Activated CD8-positive, alpha-beta memory T cell treated with anti-CD3 and anti-CD28 coated beads, Interleukin-2, amount 50 U/mL, for 1 hour (primary cell): ENCODE measurements around the gene LRRC41.
"Not testable (repeated sequence)": the region's sequence is repeated elsewhere in the genome, so short reads cannot be mapped to it uniquely, and the experiment has no call there.

Source experiments
- DNase-seq: peaks from one replicate; pipeline ENCODE4 v3.0.0-alpha.2; 2020; ENCODE audit errors: extremely low read depth

The LRRC41 gene

DNA sequence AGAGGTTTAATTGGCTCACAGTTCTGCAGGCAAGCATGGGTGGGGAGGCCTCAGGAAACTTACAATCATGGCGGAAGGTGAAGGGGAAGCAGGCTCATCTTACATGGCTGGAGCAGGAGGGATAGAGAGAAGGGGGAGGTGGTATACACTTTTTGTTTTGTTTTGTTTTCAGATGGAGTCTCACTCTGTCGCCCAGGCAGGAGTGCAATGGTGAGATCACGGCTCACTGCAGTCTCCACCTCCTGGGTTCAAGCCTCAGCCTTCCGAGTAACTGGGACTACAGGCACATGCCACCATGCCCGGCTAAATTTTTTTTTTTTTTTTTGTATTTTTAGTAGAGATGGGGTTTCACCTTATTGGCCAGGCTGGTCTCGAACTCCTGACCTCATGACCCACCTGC, 18.8 kb upstream of the LRRC41 start:
- DNase-seq, result not testable (repeated sequence)

DNA sequence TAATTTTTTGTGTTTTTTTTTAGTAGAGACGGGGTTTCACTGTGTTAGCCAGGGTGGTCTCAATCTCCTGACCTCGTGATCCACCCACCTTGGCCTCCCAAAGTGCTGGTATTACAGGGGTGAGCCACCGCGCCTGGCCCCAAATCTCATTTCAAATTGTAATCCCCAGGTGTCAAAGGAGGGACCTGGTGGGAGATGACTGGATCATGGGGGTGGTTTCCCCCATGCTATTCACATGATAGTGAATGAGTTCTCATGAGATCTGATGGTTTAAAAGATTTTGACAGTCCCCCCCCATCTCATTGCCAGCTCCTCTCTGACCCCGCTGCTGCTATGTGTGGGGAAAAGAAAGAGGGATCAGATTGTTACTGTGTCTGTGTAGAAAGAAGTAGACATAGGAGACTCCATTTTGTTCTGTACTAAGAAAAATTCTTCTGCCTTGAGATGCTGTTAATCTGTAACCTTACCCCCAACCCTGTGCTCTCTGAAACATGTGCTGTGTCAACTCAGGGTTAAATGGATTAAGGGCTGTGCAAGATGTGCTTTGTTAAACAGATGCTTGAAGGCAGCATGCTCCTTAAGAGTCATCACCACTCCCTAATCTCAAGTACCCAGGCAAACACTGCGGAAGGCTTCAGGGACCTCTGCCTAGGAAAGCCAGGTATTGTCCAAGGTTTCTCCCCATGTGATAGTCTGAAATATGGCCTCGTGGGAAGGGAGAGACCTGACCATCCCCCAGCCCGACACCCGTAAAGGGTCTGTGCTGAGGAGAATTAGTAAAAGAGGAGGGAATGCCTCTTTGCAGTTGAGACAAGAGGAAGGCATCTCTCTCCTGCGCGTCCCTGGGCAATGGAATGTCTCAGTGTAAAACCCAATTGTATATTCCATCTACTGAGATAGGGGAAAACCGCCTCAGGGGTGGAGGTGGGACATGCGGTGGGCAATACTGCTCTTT, 16.8 kb upstream of the LRRC41 start:
- not testable (repeated sequence) for DNase-seq

DNA sequence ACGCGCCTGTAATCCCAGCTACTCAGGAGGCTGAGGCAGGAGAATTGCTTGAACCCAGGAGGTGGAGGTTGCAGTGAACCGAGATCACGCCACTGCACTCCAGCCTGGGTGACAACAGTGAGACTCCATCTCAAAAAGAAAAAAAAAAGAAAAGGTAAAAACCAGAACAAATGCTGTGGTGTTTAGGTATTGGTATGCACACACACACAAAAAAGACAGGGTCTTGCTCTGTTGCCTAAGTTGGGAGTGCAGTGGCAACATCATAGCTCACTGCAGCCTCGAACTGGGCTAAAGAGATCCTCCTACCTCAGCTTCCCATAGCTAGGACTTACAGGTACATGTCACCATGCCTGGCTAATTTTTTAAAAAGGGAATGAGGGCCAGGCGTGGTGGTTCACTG, 15.9 kb upstream of the LRRC41 start:
- not testable (repeated sequence) for DNase-seq

DNA sequence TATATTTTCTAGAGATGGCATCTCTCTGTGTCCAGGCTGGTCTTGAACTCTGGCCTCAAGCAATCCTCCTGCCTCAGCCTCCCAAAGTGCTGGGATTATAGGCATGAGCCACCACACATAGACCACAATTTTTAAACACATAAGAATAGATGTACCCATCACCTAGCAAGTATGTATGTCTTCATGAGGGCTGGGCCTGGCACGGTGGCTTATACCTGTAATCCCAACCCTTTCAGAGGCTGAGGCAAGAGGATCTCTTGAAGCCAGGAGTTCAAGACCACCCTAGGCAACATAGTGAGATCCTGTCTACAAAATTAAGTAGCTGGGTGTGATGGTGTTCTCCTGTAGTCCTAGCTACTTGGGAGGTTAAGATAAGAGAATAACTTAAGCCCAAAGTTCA, 13.9 kb upstream of the LRRC41 start:
- no peak for DNase-seq

GRCh38 chr1:46315669-46316403, 12.4 kb upstream of the LRRC41 start:
- no peak for DNase-seq

- DNase-seq, result no peak
Observed at GRCh38 chr1:46310321-46310720, 6.9 kb upstream of the LRRC41 start.

- no peak for DNase-seq
Observed at GRCh38 chr1:46309401-46310159, 6.2 kb upstream of the LRRC41 start.

DNA sequence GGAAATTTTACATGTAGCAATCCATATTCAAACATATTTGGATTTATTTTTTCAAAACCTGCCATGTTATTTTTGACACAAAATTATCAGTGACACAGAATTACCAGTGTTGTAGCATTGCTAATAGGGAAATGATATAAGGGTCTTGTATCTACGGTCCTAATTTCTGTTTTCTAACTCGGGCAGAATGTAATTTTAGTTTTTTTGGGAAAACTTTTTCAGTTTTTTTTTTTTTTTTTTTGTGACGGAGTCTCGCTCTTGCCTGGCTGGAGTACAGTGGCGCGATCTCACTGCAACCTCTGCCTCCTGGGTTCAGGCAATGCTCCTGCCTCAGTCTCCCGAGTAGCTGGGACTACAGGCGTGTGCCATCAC, 2.7 kb upstream of the LRRC41 start:
- DNase-seq, result no peak

DNA sequence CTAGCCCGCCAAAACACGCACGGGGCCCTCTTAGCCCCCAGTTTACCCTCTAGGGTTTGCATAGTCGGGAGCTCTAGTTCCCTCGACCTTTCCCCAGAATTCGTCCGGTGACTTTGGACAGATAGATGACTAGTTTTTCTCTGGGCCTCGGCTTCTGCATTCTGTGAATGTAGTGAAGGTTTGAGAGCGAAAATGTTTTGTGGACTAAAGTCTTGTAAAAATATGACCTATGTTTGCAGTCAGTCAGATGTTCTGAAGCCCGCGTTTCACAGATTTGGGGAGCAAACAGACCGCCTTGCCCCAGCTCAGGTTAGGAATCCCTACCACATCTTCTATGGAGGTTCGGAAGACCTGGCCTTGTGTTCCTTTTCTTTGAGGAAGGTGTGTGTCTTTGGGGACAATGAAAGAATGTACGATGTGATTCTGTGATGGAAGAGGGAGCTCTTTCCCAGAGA, 483 bp upstream of the LRRC41 start:
- no peak for DNase-seq

- no peak for DNase-seq
Observed at GRCh38 chr1:46302641-46303037, 777 bp downstream of the LRRC41 start.

DNA sequence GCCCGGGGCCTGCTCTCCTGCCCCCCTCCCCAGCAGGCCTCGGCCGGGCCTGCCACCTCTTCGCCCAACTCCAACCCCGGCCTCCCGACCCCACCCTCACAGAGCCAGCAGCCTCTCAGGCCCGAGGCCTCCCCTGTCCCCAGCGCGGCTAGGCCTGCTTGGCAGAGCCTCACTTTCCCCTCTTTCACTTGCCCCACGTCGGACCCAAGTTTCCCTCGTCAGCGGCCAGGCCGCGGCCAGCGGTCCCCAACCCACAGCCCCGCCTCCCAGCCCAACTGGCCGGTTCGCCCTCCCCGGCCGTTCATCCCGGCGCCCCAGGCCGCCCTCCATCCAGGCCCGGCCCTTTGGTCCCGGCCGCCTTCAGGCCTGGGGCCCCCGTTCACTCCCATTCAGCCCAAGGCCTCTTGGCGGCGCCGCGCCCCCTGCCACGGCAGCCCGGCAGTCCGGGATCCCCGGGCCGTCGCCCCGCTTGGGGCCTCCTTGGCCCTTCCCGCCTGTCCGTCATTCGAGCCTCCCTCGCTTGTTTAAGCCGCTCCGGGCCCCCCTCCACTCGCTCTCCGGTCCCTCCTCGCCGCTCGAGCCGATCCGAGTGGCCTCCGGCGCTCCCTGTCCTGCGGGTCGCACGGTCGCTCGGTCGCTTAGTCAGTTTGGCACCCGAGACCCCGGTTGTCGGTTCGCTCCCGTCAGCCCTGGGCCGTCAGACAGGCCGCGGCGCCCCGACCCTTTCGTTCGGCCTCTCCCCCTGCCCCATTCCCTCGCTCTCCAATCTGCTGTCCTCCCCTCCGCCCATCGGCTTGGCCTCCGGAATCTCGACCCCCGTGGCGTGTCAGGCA, 1.4 kb downstream of the LRRC41 start:
- no peak for DNase-seq

DNA sequence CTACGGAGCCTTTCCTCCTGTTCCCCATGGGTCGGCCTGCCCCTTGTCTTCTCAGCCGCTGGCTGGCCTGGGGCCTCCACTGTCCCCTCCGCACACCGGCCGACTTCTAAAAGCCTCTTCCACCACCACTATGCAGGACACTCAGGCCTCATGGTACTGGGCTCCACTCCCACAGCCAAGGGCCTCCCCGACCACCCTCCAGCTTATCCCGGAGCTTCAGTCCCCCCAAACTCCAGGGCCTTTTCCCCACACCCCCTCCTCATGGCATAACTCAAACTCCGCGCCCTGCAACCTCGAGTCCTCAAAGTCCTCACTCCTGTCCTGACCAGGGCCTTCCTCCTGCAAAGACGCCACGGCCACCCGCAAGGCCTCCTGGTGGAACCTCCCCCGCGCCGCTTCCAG, 2.0 kb downstream of the LRRC41 start:
- no peak for DNase-seq

DNA sequence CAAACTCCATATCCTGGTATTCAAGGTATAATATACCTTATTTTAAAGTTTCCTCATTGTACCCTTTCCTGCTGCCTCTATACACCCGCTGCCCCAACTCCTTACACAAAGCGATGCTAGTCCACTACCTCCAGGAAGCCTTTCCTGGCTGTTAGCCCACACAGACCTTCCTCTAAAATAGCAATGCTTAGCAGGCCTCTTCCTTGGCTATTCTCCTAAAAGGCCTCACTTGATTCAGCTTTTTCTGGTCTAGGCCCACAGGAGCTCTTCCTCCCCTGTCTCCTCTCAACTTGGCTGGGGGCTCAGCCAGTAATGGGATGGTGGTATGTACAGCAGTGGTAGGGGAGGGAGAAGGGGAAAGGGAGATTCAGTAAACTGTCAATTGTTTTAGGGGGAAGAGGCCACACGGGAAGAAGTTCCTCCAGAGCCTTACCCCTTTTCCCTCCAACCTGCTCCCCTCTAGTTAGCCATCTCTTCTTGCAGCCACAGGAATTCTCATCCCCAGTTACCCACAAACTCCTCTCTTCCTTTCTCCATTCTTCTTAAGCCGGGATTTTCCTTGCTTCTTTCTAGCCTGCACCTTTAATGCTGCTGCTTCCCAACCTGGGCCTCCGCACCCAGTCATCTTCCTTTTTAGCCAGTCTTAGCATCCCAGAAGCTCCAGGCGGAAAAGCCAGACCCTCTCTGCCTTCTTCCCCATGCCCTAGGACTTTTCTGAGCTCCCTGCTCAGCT, 2.6 kb downstream of the LRRC41 start:
- DNase-seq, result no peak

DNA sequence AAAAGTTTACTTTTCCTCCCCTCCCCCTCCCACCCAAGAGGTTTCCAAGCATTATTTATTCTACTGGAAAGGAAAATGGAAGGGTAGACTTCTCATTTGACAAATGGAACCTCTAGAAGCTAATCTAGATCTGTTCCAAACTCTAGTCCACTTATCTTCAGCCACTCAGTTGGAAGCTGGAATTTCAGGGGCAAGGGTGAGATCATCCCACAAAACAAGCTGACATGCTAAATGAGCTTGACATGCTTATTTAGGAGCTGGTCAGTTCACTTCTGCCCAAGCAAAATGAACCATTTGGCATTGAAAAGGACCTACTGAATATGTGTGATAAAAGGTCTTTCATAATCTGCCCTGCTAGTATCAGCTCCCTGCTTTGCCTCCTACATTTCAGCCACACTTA, 5.0 kb downstream of the LRRC41 start:
- no peak for DNase-seq

DNA sequence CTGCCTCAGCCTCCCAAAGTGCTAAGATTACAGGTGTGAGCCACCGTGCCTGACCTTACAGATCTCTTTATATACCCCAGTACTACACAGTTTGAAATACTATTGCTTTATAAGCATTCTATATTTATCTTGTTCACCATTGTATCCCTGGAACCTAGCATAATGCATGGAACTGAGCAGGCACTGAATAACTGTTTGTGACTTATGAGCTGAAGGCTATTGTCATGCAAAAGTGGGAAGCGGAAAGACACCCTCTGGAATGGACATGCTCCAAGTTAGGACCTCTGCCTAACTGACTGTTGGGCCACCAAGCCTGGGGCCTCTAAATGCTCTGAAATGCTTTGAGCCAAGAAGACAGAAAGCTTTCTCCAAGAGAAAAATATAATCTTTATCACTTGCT, 8.1 kb downstream of the LRRC41 start:
- no peak for DNase-seq

- DNase-seq, result no peak
Observed at GRCh38 chr1:46289976-46290375, 13.4 kb downstream of the LRRC41 start.

GRCh38 chr1:46289134-46289494, 14.3 kb downstream of the LRRC41 start:
- no peak for DNase-seq

- no peak for DNase-seq
Observed at GRCh38 chr1:46288485-46289133, 14.8 kb downstream of the LRRC41 start.

GRCh38 chr1:46285730-46286477, 17.5 kb downstream of the LRRC41 start:
- no peak for DNase-seq
